H1 (cell line): ENCODE data around the gene SNTG2.

ENCODE experiments used
- ASH2L ChIP-seq: fragments of 200-600, 300-600 bp; sonication (generic); IDR thresholded peaks from one replicate; pipeline ENCODE4 v1.7.1; 2017; ENCODE audit warnings: low read length
- ATF2 ChIP-seq: IDR thresholded peaks from 2 replicates; pipeline ENCODE4 v1.6.1; 2012; ENCODE audit warnings: low read length, inconsistent platforms
- BRCA1 ChIP-seq: IDR thresholded peaks from 2 replicates; pipeline ENCODE4 v1.6.1; 2012; ENCODE audit warnings: low read depth, low read length, improper control_type of control experiment
- CHD2 ChIP-seq: IDR thresholded peaks from 2 replicates; pipeline ENCODE4 v1.6.1; 2012; ENCODE audit warnings: low read length, improper control_type of control experiment
- KDM1A ChIP-seq: fragments of 200-600, 300-600 bp; sonication (generic); IDR thresholded peaks from 2 replicates; pipeline ENCODE4 v1.7.1; 2016; ENCODE audit warnings: mild to moderate bottlenecking, low read length, borderline replicate concordance
- KDM4A ChIP-seq: IDR thresholded peaks from one replicate; pipeline ENCODE4 v1.7.1; 2012; ENCODE audit warnings: low read depth, mild to moderate bottlenecking, moderate library complexity, low read length, inconsistent platforms; ENCODE audit not compliant: severe bottlenecking
- NRF1 ChIP-seq: IDR thresholded peaks from 2 replicates; pipeline ENCODE4 v1.6.1; 2011; ENCODE audit warnings: mild to moderate bottlenecking, low read depth, low read length, improper control_type of control experiment
- POLR2AphosphoS5 ChIP-seq: IDR thresholded peaks from 2 replicates; pipeline ENCODE4 v1.6.1; 2011; ENCODE audit warnings: low read depth, low read length
- USF2 ChIP-seq: IDR thresholded peaks from 2 replicates; pipeline ENCODE4 v1.6.1; 2011; ENCODE audit warnings: low read length, improper control_type of control experiment
- TF ChIP-seq, protein P1 (sequence below), 3 experiments: IDR thresholded peaks; 1 replicate in 2 of 3; 2 replicates in 1 of 3; pipeline versions ENCODE4 v1.5.1 to v1.6.1; 2011; ENCODE audit warnings: low read length in 3 of 3, mild to moderate bottlenecking in 3 of 3, inconsistent platforms in 2 of 3, low read depth in 1 of 3, moderate library complexity in 1 of 3; ENCODE audit not compliant: insufficient read depth in 1 of 3; ENCODE audit errors: control extremely low read depth in 1 of 3

GRCh38 chr2:902584-902983, 48.1 kb upstream of the SNTG2 start:
- TF ChIP-seq USF2 (no peak), BRCA1 (no peak), NRF1 (no peak), CHD2 (no peak), ASH2L (no peak), ATF2 (no peak), KDM4A (no peak), KDM1A (no peak), POLR2AphosphoS5 (no peak)
- TF ChIP-seq, protein P1, sequence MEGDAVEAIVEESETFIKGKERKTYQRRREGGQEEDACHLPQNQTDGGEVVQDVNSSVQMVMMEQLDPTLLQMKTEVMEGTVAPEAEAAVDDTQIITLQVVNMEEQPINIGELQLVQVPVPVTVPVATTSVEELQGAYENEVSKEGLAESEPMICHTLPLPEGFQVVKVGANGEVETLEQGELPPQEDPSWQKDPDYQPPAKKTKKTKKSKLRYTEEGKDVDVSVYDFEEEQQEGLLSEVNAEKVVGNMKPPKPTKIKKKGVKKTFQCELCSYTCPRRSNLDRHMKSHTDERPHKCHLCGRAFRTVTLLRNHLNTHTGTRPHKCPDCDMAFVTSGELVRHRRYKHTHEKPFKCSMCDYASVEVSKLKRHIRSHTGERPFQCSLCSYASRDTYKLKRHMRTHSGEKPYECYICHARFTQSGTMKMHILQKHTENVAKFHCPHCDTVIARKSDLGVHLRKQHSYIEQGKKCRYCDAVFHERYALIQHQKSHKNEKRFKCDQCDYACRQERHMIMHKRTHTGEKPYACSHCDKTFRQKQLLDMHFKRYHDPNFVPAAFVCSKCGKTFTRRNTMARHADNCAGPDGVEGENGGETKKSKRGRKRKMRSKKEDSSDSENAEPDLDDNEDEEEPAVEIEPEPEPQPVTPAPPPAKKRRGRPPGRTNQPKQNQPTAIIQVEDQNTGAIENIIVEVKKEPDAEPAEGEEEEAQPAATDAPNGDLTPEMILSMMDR (IDR thresholded peaks at IDR 0.05; ENCODE audit: control extremely low read depth in 1 of 3, insufficient read depth in 1 of 3, low read depth in 1 of 3, low read length in 3 of 3): no peak
